IPS-18a (cell line): ENCODE results near the gene PARM1.

Source experiments
- H3K27ac ChIP-seq: one replicate; pipeline ENCODE4 v1.5.1; 2013; ENCODE audit warnings: low read length
- H3K27me3 ChIP-seq: one replicate; pipeline ENCODE4 v1.6.1; 2013; ENCODE audit warnings: mild to moderate bottlenecking, low read length; ENCODE audit not compliant: control insufficient read depth, insufficient read depth
- H3K36me3 ChIP-seq: one replicate; pipeline ENCODE4 v1.6.1; 2013; ENCODE audit warnings: low read depth, low read length; ENCODE audit not compliant: control insufficient read depth
- H3K4me1 ChIP-seq: one replicate; pipeline ENCODE4 v1.6.1; 2013; ENCODE audit warnings: low read depth, low read length; ENCODE audit not compliant: control insufficient read depth
- H3K4me3 ChIP-seq: one replicate; pipeline ENCODE4 v1.5.1; 2013; ENCODE audit warnings: low read length
- H3K9ac ChIP-seq: one replicate; pipeline ENCODE4 v1.6.1; 2013; ENCODE audit warnings: mild to moderate bottlenecking, low read length, moderate library complexity
- H3K9me3 ChIP-seq: one replicate; pipeline ENCODE4 v1.6.1; 2013; ENCODE audit warnings: low read depth, low read length; ENCODE audit not compliant: control insufficient read depth

PARM1 gene

DNA sequence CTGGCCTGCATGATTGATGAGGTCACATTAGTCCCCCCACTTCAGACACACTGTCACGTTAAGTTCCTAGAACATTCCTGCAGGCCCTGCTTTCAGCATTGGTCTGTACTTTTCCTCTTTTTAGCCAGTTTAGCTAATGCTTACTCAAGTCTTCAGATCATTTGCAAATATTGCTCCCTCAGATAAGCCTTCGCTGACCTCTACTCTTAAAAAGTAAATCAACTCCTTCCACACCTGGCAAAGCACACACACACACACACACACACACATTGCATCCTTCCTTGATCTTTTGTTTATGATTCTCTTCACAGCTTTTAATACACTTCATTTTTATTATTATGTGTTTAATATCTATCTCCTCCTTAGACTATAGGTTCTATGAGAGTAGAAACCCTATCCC lies 31.4 kb downstream of the PARM1 start:
- H3K4me3 ChIP-seq = no peak overlapping the region
- H3K9ac ChIP-seq = no peak overlapping the region
- H3K27ac ChIP-seq = no peak overlapping the region
- no peaks in the 10 kb centered on the region for H3K27me3 ChIP-seq
- H3K9me3 ChIP-seq = no peaks in the 10 kb centered on the region
- H3K4me1 ChIP-seq = no peaks in the 10 kb centered on the region
- no peaks in the 10 kb centered on the region for H3K36me3 ChIP-seq

DNA sequence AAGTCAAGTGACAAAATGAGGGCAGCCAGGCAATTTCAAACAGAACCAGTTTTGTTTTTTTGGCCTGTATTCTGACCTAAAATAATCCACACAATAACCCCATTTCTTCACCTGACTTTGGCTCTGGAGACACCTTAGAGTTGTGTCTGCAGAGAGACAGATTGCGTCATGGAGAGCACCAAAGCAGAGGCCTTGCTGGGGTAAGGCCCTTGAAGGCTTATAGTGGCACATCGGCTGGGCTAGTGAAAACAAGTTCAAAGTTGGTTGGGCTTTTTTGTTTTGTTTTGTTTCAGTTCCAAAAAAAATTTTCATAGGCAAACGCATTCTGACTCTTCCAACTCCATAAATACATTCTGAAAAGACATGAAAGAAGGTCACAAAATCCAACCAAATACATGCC lies 34.4 kb downstream of the PARM1 start:
- Histone ChIP-seq H3K27ac (no peak overlapping the region), H3K27me3 (no peaks in the 10 kb centered on the region), H3K4me3 (no peak overlapping the region), H3K9me3 (no peaks in the 10 kb centered on the region), H3K36me3 (no peaks in the 10 kb centered on the region), H3K9ac (no peak overlapping the region), H3K4me1 (no peaks in the 10 kb centered on the region)

DNA sequence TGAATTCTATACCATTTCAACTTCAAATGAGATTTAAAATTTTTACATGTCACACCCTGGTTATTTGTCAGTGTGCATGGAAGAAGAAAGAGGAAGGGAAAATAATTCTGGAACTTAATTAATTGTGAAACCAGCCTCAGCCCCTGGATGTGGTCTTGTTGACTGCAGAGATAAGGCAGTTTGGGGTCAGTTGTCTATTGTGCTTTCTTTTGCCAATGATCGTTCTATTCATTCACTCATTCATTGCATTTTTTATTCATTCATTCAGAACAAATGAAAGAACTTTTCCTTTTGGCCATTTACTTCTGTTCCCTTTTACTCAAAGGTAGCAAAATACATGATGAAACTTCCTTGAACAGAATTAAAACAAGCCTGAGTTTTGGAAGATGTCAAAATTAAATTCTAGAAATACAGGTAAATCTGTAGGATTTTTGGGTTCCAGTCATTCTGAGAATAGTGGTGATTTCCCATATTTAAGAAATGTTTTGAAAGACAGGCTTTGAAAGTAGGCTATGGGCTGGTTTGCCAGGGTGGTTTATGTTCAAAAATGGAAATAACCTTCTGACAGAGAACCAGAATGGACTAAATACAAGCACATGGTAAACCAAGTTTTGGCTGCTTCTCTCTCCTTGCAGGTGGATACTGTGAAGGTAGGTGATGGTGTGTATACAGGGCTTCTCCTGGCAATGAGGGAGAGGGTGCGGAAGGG lies 35.7 kb downstream of the PARM1 start:
- Histone ChIP-seq H3K27ac (no peak overlapping the region), H3K36me3 (no peaks in the 10 kb centered on the region), H3K4me3 (no peak overlapping the region), H3K9me3 (no peaks in the 10 kb centered on the region), H3K4me1 (no peaks in the 10 kb centered on the region), H3K9ac (no peak overlapping the region), H3K27me3 (no peaks in the 10 kb centered on the region)

DNA sequence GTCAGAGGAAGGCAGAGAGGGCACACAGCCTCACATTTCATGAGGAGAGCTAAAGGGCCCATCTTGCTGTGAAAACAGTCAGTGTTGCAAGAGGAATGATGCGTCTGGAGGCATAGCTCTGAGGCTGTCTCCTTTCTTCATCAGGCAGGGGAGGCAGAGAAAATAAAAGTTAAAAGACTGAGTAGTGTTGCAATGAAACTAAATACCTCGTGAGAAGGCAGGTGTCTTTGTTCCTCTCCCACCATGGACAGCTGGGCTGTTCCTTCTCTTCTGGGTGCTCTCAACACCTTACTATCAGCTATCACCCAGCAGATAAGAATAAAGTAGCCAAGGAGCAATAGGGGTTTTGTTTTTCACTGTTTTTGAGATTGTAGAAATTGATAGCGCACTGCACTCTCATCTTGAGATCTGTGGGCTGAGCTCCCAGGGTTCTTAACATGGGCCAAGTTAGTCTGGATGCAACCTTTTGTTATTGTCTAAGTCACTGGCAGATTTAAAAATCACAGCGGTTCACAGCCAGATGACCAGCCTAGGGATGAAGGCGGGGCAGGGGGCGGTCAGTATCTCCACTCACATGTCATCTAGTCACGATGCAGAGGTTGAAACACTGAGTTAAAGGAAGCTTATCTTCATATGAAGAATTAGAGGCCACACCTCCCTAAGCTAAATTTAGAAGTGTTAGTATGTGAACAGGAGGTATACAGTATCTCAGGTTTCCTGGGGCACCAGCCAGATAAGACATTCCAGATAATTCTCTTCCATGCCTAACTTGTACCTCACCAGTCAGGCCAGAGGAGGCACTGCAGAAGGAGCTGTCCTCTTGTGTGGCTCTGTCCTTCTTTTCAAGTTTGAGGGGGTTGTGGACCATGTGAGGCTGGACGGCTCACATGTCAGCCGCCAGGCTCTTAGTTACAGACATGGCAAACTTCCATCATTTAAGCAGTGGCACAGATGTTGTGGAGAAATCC lies 36.9 kb downstream of the PARM1 start:
- no peaks in the 10 kb centered on the region for H3K9me3 ChIP-seq
- no peaks in the 10 kb centered on the region for H3K27me3 ChIP-seq
- no peak overlapping the region for H3K9ac ChIP-seq
- no peaks in the 10 kb centered on the region for H3K4me1 ChIP-seq
- H3K4me3 ChIP-seq = no peak overlapping the region
- H3K27ac ChIP-seq = no peak overlapping the region
- no peaks in the 10 kb centered on the region for H3K36me3 ChIP-seq

DNA sequence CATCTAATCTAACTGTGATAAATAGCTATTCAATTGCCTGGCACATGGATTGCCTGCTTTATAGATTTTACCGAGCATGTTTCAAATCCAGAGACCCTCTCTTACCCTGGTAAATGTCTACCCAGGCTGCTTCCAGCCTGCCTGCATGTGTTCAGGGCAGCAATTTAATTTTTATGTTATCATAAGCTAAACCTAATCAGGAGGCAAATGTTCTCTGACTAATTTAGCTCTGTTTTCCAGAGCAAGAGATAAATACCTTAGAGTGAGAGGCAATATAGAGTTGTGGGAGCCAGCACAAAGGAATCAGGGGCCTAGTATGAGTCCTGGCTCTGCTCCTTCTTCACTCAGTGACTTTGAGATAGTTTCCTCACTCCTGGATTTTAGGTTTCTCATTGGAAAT lies 37.7 kb downstream of the PARM1 start:
- no peaks in the 10 kb centered on the region for H3K36me3 ChIP-seq
- no peak overlapping the region for H3K4me3 ChIP-seq
- H3K27ac ChIP-seq = no peak overlapping the region
- H3K9me3 ChIP-seq = no peaks in the 10 kb centered on the region
- no peak overlapping the region for H3K9ac ChIP-seq
- H3K27me3 ChIP-seq = no peaks in the 10 kb centered on the region
- H3K4me1 ChIP-seq = no peaks in the 10 kb centered on the region

DNA sequence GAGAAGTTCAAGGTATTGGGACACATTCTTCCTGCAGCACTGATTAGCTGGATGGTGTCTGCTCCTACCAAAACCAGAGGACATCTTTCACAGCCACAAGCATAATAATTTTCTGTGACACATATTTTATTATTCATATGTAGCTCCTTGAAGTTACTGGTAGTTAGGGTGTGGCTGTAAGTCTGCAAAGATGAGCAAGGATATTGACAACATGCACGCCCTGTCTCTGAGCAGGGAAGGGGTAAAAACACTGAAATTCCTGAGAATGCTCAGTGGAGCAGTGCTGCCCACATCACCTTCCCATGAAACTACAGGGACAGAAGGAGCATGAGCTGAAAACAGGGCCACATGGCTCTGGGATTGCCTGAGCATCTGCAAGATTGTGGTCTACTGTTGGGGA lies 38.9 kb downstream of the PARM1 start:
- Histone ChIP-seq H3K4me1 (no peaks in the 10 kb centered on the region), H3K36me3 (no peaks in the 10 kb centered on the region), H3K27me3 (no peaks in the 10 kb centered on the region), H3K9ac (no peak overlapping the region), H3K27ac (no peak overlapping the region), H3K4me3 (no peak overlapping the region), H3K9me3 (no peaks in the 10 kb centered on the region)

DNA sequence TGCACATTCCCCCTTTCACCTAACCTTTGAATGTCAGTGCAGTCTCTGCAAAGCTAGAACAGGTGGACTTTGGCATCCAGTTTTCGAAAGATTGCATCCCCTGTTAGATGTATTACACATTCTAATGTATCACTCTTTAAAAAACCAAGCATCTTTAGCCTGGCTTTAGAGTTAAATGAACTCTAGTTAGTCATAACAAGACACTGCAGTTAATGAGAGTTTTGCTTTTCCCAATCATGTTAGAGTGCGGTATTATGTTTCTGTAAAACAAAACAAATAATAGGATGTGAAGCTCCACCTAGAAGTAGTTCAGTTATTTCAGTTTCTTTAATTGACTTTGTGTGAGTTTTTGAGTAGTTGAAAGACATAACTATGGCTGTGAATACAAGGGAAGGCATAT lies 42.2 kb downstream of the PARM1 start:
- no peaks in the 10 kb centered on the region for H3K9me3 ChIP-seq
- H3K4me1 ChIP-seq = no peaks in the 10 kb centered on the region
- H3K9ac ChIP-seq = no peak overlapping the region
- H3K27me3 ChIP-seq = no peaks in the 10 kb centered on the region
- H3K27ac ChIP-seq = no peak overlapping the region
- H3K36me3 ChIP-seq = no peaks in the 10 kb centered on the region
- no peak overlapping the region for H3K4me3 ChIP-seq

DNA sequence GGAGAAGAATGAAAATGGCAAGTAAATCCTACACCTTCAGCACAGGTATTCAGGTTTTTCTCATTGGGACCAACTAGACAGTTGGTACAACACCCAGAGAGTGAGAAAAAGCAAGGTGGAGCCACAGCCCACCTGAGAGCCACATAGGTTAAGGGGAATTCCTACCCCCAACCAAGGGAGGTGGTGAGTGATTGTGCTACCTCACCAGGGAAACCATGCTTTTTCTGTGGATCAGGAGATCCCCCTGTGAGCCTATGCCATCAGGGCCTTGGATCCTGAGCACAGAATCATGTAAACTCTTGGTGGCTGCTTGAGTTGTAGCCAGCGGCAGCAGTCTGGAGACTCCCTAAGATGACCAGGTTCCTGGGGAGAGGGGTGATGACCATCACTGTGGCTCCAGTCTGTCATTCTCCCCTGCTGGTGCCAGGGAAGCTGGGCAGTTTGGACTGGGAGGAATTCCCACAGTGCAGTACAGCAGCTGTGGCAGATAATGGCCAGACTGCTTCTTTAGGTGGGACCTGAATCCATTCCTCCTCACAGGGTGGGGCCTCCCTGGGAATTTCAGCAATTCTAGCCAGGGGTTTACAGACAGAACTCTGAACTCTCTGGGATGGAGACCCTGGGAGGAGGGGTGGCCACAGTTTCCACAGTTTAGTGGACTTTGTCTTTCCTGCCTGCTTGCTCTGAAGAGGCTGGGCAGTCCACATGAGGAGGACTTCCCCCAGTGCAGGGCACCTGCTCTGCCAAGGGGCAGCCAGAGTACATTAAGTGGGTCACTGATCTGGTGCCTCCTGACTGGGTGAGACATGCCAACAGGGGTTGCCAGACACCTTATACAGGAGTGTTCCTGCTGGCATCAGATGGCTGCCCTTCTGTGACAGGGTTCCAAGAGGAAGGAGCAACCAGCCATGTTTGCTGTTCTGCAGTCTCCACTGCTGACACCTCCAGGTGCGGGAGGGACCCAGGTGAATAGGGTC lies 43.2 kb downstream of the PARM1 start:
- Histone ChIP-seq H3K36me3 (no peaks in the 10 kb centered on the region), H3K27me3 (no peaks in the 10 kb centered on the region), H3K27ac (no peak overlapping the region), H3K9ac (no peak overlapping the region), H3K4me3 (no peak overlapping the region), H3K9me3 (no peaks in the 10 kb centered on the region), H3K4me1 (no peaks in the 10 kb centered on the region)

DNA sequence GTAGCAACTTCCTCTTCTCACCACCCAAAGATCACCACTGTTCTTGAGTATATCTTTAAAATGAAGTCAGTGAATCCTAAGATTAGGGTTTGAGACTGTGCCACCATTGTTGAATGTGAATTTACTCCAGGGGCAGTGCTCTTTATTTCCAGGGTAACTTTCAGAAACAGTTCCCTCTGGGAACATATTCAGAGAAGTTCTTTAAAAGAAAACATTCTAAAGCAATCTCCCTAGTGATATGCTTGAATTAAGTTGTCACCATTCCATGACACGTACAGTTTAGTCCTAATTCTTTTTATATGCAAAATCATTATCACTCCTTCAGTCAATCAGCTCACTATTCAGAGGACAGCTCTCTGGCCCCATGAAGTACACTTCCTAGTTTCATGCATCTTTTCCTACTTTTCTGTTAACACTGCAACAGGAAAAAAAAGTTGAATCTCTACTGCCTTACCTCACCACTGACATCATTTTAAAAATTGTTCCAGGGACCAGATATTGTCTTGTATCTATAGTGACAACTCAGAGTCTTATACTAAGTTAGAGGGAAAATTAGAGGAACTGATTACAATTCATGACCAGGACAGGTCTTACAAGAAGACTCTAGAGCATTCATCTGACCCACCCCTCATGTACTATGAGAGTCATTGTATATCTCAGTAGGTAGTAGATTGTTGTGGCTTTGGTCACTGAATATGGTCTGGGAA lies 49.8 kb downstream of the PARM1 start:
- Histone ChIP-seq H3K27ac (no peak overlapping the region), H3K4me1 (no peaks in the 10 kb centered on the region)

DNA sequence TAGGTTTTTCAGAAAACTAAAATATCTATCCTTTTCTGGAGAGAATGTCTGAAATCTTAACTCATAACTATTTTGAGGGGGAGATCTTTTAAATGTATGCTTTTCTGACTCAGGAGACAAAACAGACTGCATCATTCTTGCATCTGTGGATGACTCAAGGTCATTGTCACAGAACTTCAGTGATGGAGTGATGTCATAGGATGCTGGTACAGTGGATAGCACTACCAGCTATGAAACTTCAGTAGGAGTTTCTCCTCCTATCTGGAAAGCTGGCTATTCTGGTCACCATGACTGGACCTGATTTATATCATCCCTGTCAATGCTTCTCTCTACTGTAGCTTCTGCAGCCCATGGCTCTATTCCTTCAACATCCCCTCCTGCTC lies 50.3 kb downstream of the PARM1 start:
- Histone ChIP-seq H3K9ac (no peak overlapping the region), H3K4me1 (no peaks in the 10 kb centered on the region), H3K27me3 (no peaks in the 10 kb centered on the region)

More for the DNA sequence above, 49.8 kb downstream of the PARM1 start:
- H3K9me3 ChIP-seq = no peaks in the 10 kb centered on the region
- no peak overlapping the region for H3K4me3 ChIP-seq
- no peak overlapping the region for H3K9ac ChIP-seq
- H3K27me3 ChIP-seq = no peaks in the 10 kb centered on the region
- no peaks in the 10 kb centered on the region for H3K36me3 ChIP-seq

More for the DNA sequence above, 50.3 kb downstream of the PARM1 start:
- Histone ChIP-seq H3K36me3 (no peaks in the 10 kb centered on the region), H3K27ac (no peak overlapping the region), H3K4me3 (no peak overlapping the region), H3K9me3 (no peaks in the 10 kb centered on the region)
